ENCODE results near the gene ZNF775.

DNA sequence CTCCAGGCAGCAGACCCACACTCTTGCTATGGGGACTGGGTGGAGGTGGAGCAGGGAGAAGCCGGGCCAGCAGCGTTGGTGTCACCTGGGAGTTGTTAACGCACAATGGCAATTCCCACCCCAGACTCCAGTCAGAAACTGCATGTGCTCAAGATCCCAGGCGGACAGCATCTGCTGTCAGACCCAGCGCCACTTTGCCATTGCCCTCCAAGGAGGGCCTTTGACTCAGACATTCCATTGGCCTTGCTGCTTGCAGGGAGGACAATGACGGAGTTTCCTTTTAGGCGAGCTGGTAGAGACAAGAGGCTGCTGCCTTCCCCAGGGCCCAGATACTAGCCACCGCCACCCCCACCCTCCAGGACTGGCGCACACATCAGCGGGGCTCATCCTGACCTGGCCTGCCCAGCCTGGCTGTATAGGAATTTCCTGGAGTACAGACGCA lies 34.5 kb downstream of the ZNF775 start:
- TF ChIP-seq ARNT (IDR thresholded peaks at IDR 0.05) (no peak), SUZ12 (IDR thresholded peaks at IDR 0.05) (no peak), FOXM1 (IDR thresholded peaks at IDR 0.05; ENCODE audit: borderline replicate concordance) (no peak), SP1 (IDR thresholded peaks at IDR 0.05) (no peak), CTBP1 (IDR thresholded peaks at IDR 0.05; ENCODE audit: borderline replicate concordance) (no peak), FOXA1 (IDR thresholded peaks at IDR 0.05) (no peak), FOXK2 (IDR thresholded peaks at IDR 0.05) (no peak), LEF1 (IDR thresholded peaks at IDR 0.05; ENCODE audit: borderline replicate concordance) (no peak), ELF4 (IDR thresholded peaks at IDR 0.05) (no peak), TARDBP (IDR thresholded peaks at IDR 0.05) (no peak), BHLHE40 (IDR thresholded peaks at IDR 0.05; ENCODE audit: borderline replicate concordance) (no peak), NFRKB (IDR thresholded peaks at IDR 0.05) (no peak), HDGF (IDR thresholded peaks at IDR 0.05; ENCODE audit: borderline replicate concordance) (no peak)
- TF ChIP-seq, protein P1, sequence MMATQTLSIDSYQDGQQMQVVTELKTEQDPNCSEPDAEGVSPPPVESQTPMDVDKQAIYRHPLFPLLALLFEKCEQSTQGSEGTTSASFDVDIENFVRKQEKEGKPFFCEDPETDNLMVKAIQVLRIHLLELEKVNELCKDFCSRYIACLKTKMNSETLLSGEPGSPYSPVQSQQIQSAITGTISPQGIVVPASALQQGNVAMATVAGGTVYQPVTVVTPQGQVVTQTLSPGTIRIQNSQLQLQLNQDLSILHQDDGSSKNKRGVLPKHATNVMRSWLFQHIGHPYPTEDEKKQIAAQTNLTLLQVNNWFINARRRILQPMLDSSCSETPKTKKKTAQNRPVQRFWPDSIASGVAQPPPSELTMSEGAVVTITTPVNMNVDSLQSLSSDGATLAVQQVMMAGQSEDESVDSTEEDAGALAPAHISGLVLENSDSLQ (IDR thresholded peaks at IDR 0.05): no peak
